ENCODE measurements around the gene RNF111. TPM values are rescaled to one million over a fixed set of nuclear protein-coding genes. Genes with fewer than 3 reads are reported as not detected.
A peak's percentile ranks its signal among the peaks of the same experiment; 100 is the strongest.

RNF111 gene
- total and polyA plus RNA-seq, 9 of the 15 experiments (the other 6 are each of a cell fraction or from before 2014, with no cell fraction given), result 7.9 to 26.0 (median 14.4) TPM

GRCh38 chr15:58988006-58988785, 733 bp downstream of the RNF111 start (continued):
- TF ChIP-seq CHD7 (IDR thresholded peaks at IDR 0.05; ENCODE audit: low read depth, low read length) (peak; percentile 8), FOXP1 (CRISPR knock-in tag; IDR thresholded peaks at IDR 0.05) (0 out of 2 replicates have a peak, but pooled peaks have one; percentile 58), TEAD1 (CRISPR knock-in tag; IDR thresholded peaks at IDR 0.05) (peak in 1 of 2 experiments; percentile 85; a peak in 1 of 4 replicates), CHD2 (IDR thresholded peaks at IDR 0.05; ENCODE audit: low read depth, low read length) (peak; percentile 44; the same call in 1 of the 2 replicates), PRDM10 (IDR thresholded peaks at IDR 0.05; ENCODE audit: partially characterized antibody) (peak; percentile 39), JUN (IDR thresholded peaks at IDR 0.05; ENCODE audit: borderline replicate concordance, low read depth, low read length) (no peak), JUN (CRISPR knock-in tag; IDR thresholded peaks at IDR 0.05; ENCODE audit: borderline replicate concordance) (peak; percentile 28; the same call in 1 of the 2 replicates), GATAD2A (IDR thresholded peaks at IDR 0.05) (peak; percentile 71; the same call in 1 of the 2 replicates)

Data from K562 (cell line).